Fibroblast of lung (primary cell): ENCODE measurements around the gene USP30.

ENCODE experiments used
- EZH2 ChIP-seq: IDR thresholded peaks from 2 replicates; pipeline ENCODE4 v1.5.1; 2012; ENCODE audit warnings: low read length, control low read depth, mild to moderate bottlenecking; ENCODE audit errors: missing control alignments
- TF ChIP-seq, protein P1 (sequence below), 2 donors: IDR thresholded peaks in 1 of 2; conservative IDR thresholded peaks in 1 of 2; 1 replicate in 1 of 2; 2 replicates in 1 of 2; pipeline ENCODE4 v1.5.1; 2011 to 2012; ENCODE audit warnings: low read length in 2 of 2, control low read depth in 1 of 2, inconsistent platforms in 1 of 2, low read depth in 1 of 2, mild to moderate bottlenecking in 1 of 2

GRCh38 chr12:109131154-109132050, 79.0 kb downstream of the USP30 start:
- TF ChIP-seq, protein P1, sequence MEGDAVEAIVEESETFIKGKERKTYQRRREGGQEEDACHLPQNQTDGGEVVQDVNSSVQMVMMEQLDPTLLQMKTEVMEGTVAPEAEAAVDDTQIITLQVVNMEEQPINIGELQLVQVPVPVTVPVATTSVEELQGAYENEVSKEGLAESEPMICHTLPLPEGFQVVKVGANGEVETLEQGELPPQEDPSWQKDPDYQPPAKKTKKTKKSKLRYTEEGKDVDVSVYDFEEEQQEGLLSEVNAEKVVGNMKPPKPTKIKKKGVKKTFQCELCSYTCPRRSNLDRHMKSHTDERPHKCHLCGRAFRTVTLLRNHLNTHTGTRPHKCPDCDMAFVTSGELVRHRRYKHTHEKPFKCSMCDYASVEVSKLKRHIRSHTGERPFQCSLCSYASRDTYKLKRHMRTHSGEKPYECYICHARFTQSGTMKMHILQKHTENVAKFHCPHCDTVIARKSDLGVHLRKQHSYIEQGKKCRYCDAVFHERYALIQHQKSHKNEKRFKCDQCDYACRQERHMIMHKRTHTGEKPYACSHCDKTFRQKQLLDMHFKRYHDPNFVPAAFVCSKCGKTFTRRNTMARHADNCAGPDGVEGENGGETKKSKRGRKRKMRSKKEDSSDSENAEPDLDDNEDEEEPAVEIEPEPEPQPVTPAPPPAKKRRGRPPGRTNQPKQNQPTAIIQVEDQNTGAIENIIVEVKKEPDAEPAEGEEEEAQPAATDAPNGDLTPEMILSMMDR (conservative IDR thresholded peaks at IDR 0.05 in 1 of 2, IDR thresholded peaks at IDR 0.05 in 1 of 2; ENCODE audit: low read depth in 1 of 2, low read length in 2 of 2): no peak
- no peak for TF ChIP-seq EZH2
